ENCODE measurements around the gene GNL3L. TPM values are rescaled to one million over a fixed set of nuclear protein-coding genes. Genes with fewer than 3 reads are reported as not detected.
A peak's percentile ranks its signal among the peaks of the same experiment; 100 is the strongest.

The GNL3L gene
- total RNA-seq, 1 donor from 2014 or later, result 41.3 TPM

GRCh38 chrX:54492340-54492739 is 37.7 kb upstream of the GNL3L start:
- Mint-ChIP-seq H3K4me1 (peaks cover 27% of the 10 kb centered on the region), H3K36me3 (peaks cover 20% of the 10 kb centered on the region), H3K27me3 (ENCODE audit: low read depth) (no peaks in the 10 kb centered on the region), H3K27ac (peak overlapping the region; percentile 34), H3K9me3 (peaks cover 36% of the 10 kb centered on the region), H3K4me3 (no peak overlapping the region)
- TF ChIP-seq CTCF (IDR thresholded peaks at IDR 0.05; ENCODE audit: unreplicated experiment), result no peak
- DNase-seq (ENCODE audit: low spot score in 2 of 2, unreplicated experiment in 2 of 2), result no peak

GRCh38 chrX:54494166-54494988 is 35.6 kb upstream of the GNL3L start:
- H3K36me3 Mint-ChIP-seq, result peaks cover 13% of the 10 kb centered on the region
- no peaks in the 10 kb centered on the region for H3K27me3 Mint-ChIP-seq (ENCODE audit: low read depth)
- H3K27ac Mint-ChIP-seq, result peak overlapping the region; percentile 96
- DNase-seq (ENCODE audit: low spot score in 2 of 2, unreplicated experiment in 2 of 2), result no peak
- H3K4me3 Mint-ChIP-seq, result peak overlapping the region; percentile 88
- no peak for TF ChIP-seq CTCF (IDR thresholded peaks at IDR 0.05; ENCODE audit: unreplicated experiment)
- H3K9me3 Mint-ChIP-seq, result peaks cover 34% of the 10 kb centered on the region
- H3K4me1 Mint-ChIP-seq, result peaks cover 27% of the 10 kb centered on the region

GRCh38 chrX:54494989-54495813 is 34.8 kb upstream of the GNL3L start:
- Mint-ChIP-seq H3K36me3 (peaks cover 8% of the 10 kb centered on the region), H3K9me3 (peaks cover 29% of the 10 kb centered on the region), H3K27ac (peak overlapping the region; percentile 96), H3K4me3 (peak overlapping the region; percentile 88), H3K27me3 (ENCODE audit: low read depth) (no peaks in the 10 kb centered on the region), H3K4me1 (peaks cover 27% of the 10 kb centered on the region)
- peak in 1 of 2 experiments; percentile 45 for DNase-seq (ENCODE audit: low spot score in 2 of 2, unreplicated experiment in 2 of 2)
- TF ChIP-seq CTCF (IDR thresholded peaks at IDR 0.05; ENCODE audit: unreplicated experiment), result no peak

- Mint-ChIP-seq H3K4me3 (peak within 1 kb of the TSS; percentile 88), H3K27ac (peak within 1 kb of the TSS; percentile 91), H3K27me3 (ENCODE audit: low read depth) (no peaks in the 10 kb centered on the region), H3K36me3 (peaks cover 2% of the 10 kb centered on the region), H3K4me1 (peaks cover 27% of the 10 kb centered on the region), H3K9me3 (peaks cover 28% of the 10 kb centered on the region)
- TF ChIP-seq CTCF (IDR thresholded peaks at IDR 0.05; ENCODE audit: unreplicated experiment), result no peak
- peak; percentile 66 to 80 for DNase-seq (ENCODE audit: low spot score in 2 of 2, unreplicated experiment in 2 of 2)
Observed at GRCh38 chrX:54495814-54496516, 34.1 kb upstream of the GNL3L start, which contains the start of gene FGD1. FGD1 (minus strand) TSS chrX:54496234; CDS start chrX:54495432, 802 bp downstream.

- Mint-ChIP-seq H3K36me3 (no peaks in the 10 kb centered on the region), H3K9me3 (peaks cover 26% of the 10 kb centered on the region), H3K4me1 (peaks cover 27% of the 10 kb centered on the region), H3K4me3 (peak overlapping the region; percentile 80), H3K27me3 (ENCODE audit: low read depth) (no peaks in the 10 kb centered on the region), H3K27ac (peak overlapping the region; percentile 91)
- no peak for TF ChIP-seq CTCF (IDR thresholded peaks at IDR 0.05; ENCODE audit: unreplicated experiment)
- no peak for DNase-seq (ENCODE audit: low spot score in 2 of 2, unreplicated experiment in 2 of 2)
Observed at GRCh38 chrX:54496517-54496852, 33.5 kb upstream of the GNL3L start.

Data from mesothelial cell of epicardium (in vitro differentiated cells).